GM12892 (cell line): Measurements from ENCODE around the gene APOC4. TPM values are rescaled to one million over a fixed set of nuclear protein-coding genes. Genes with fewer than 3 reads are reported as not detected.
A peak's percentile ranks its signal among the peaks of the same experiment; 100 is the strongest.

Experiments
- DNase-seq: peaks from one replicate; pipeline ENCODE4 v3.0.0; 2011; ENCODE audit not compliant: insufficient read length
- FAIRE-seq: peaks from 2 replicates; lab custom pipeline; 2011; peaks lifted over from hg19 to GRCh38; lab: Jason Lieb, UNC
- POLR2A ChIP-seq: IDR thresholded peaks from 2 replicates; pipeline ENCODE4 v1.6.1; 2011; ENCODE audit warnings: low read depth, low read length, control low read depth
- POLR2AphosphoS5 ChIP-seq: IDR thresholded peaks from 2 replicates; pipeline ENCODE4 v1.6.1; 2011; ENCODE audit warnings: low read depth, low read length, control low read depth
- TAF1 ChIP-seq: IDR thresholded peaks from 2 replicates; pipeline ENCODE4 v1.6.1; 2011; ENCODE audit warnings: low read depth, mild to moderate bottlenecking, control low read depth, low read length, borderline replicate concordance
- polyA plus RNA-seq: library from polyadenylated mRNA; unstranded; fragments of >200 nt; gene quantifications from one replicate; pipeline ENCODE4 v1.2.1, GENCODE V29; 2012; ENCODE audit warnings: missing spikeins, inconsistent platforms; ENCODE audit not compliant: missing spikeins

Gene APOC4
- polyA plus RNA-seq: not detected

DNA sequence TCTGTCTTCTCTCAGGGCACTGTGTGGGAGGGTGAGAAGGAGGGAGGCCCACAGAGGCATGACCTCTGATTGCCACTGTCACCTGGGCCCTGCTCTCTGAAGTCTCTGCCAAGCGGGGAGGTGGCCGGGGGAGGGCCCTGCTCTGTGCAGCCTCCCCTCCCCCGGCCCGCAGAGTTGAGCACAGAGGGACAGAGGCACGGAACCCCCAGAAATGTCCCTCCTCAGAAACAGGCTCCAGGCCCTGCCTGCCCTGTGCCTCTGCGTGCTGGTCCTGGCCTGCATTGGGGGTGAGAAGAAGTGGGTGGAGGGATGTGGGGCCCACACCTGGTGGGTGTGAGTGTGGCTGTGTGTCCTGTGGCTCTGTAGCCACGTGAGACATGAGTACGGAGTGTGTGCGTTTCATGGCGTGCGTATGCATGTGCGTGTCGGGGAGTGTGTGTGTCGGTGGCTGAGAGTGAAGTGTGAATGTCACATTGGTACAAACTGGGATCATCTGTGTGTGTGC is at the start of gene APOC4:
APOC4 (plus strand) TSS at position 171 of the 505 bp plus-strand sequence; CDS start at position 212, 41 bp downstream.
- DNase-seq (no peak), FAIRE-seq (no peak)
- no peak for TF ChIP-seq TAF1
- TF ChIP-seq POLR2A: no peak

DNA sequence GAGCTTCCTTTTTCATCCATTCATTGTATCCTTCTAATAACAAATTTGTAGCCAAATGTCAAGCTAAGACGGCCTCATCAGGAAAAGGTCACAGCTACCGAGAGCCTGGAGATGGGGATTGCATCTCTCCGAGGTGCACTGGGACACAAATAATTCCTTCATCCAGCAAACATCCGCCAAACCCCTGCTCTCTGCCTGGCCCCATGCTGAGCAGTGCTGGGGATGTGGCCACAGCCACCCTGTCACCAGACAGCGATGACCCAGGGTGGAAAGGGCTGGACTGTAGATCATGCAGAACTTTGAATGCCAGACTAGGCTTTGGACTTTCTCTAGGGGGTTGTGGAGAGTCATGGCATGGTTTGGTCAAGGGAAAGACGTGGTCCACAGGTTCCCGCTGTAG is 49.1 kb upstream of the APOC4 start:
- FAIRE-seq: no peak
- no peak for DNase-seq
- TF ChIP-seq POLR2A (no peak), TAF1 (no peak), POLR2AphosphoS5 (no peak)

DNA sequence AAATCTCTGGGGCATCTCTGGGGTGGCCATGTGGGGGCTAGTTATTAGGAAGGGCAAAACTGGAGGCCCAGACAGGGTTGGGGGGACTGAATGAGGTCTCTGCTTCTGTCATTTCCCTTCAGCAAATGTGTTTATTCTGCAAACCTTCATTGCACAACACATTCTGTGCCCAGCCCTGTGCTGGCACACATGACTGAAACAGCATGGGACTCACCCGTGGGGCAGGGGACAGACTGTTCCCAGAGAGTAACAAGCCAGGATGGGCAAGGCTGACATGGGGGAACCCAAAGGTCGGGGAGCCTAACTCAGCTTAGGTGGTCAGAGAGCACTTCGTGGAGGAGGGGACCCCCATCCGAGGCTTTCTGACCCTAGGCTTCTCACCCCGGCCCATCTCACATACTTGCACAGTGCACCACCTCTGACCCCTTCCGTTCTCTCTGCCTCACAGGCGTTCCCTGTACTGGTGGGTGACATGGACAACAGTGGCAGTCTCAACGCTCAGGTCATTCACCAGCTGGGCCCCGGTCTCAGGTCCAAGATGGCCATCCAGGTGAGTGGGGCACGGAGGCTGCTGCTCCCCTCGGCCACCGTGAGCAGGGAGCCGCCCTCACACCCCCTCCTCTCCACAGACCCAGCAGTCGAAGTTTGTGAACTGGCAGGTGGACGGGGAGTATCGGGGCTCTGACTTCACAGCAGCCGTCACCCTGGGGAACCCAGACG is 48.5 kb upstream of the APOC4 start:
- DNase-seq (no peak), FAIRE-seq (no peak)
- TF ChIP-seq TAF1: no peak
- TF ChIP-seq POLR2AphosphoS5: 0 out of 2 replicates have a peak, but pooled peaks have one; percentile 16
- no peak for TF ChIP-seq POLR2A

- DNase-seq (no peak), FAIRE-seq (no peak)
- TF ChIP-seq POLR2A (no peak), TAF1 (no peak), POLR2AphosphoS5 (no peak)
Measured at GRCh38 chr19:44894052-44894400, 48.0 kb upstream of the APOC4 start.

- FAIRE-seq (no peak), DNase-seq (no peak)
- TF ChIP-seq TAF1 (no peak), POLR2AphosphoS5 (no peak), POLR2A (no peak)
Measured at GRCh38 chr19:44894946-44895345, 47.1 kb upstream of the APOC4 start.

- TF ChIP-seq POLR2AphosphoS5 (no peak), TAF1 (no peak), POLR2A (no peak; the same call in 1 of the 2 replicates)
- DNase-seq: no peak
- FAIRE-seq: no peak
Measured at GRCh38 chr19:44897835-44898234, 44.2 kb upstream of the APOC4 start.

DNA sequence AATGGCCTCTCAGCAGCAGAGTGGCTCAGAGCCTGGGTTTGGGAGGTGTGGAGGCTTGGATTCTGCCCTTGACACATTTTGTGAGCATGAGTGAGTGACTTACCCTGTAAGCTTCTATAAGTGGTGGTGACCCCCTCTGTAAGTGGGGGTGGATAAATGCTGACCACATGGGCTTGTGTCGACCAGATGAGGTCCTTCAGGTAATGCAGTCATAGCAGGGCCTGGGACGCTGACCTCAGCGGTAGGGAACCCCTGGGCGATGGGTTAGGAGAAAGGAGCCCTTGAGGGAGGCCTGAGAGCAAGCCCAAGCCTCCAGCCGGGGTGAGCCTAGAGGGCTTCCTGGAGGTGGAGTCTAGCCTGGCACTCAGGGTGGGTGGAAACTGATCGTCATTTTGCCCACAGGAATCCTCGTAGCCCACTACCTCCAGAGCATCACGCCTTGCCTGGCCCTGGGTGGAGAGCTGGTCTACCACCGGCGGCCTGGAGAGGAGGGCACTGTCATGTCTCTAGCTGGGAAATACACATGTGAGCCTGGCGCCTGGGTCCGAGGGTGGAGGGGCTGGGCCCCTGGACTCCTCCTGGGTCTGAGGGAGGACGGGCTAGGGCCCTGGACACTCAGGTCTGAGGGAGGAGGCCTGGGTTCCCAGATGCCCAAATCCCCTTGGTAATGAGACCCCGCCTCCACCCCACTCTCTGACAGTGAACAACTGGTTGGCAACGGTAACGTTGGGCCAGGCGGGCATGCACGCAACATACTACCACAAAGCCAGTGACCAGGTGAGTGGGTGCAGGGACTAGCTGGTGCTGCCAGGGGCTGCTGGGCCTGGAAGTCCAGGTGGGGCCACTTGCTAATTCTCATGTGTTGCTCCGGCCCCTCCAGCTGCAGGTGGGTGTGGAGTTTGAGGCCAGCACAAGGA is 41.5 kb upstream of the APOC4 start:
- FAIRE-seq: no peak

DNA sequence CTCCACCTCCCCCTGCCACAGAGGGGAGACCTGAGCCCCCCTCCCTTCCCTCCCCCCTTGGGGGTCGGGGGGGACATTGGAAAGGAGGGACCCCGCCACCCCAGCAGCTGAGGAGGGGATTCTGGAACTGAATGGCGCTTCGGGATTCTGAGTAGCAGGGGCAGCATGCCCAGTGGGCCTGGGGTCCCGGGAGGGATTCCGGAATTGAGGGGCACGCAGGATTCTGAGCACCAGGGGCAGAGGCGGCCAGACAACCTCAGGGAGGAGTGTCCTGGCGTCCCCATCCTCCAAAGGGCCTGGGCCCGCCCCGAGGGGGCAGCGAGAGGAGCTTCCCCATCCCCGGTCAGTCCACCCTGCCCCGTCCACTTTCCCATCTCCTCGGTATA is 38.8 kb upstream of the APOC4 start:
- DNase-seq: no peak
- TF ChIP-seq POLR2AphosphoS5 (no peak), POLR2A (no peak)
- FAIRE-seq: no peak

More for the DNA sequence above, 41.5 kb upstream of the APOC4 start:
- DNase-seq: no peak
- TF ChIP-seq POLR2AphosphoS5 (peak; percentile 3; the same call in 1 of the 2 replicates), POLR2A (no peak), TAF1 (no peak)

GRCh38 chr19:44903602-44904425 is 38.2 kb upstream of the APOC4 start:
- TF ChIP-seq TAF1 (no peak), POLR2AphosphoS5 (peak; percentile 68), POLR2A (peak; percentile 68)
- peak; percentile 80 for DNase-seq
- FAIRE-seq: peak; percentile 54

DNA sequence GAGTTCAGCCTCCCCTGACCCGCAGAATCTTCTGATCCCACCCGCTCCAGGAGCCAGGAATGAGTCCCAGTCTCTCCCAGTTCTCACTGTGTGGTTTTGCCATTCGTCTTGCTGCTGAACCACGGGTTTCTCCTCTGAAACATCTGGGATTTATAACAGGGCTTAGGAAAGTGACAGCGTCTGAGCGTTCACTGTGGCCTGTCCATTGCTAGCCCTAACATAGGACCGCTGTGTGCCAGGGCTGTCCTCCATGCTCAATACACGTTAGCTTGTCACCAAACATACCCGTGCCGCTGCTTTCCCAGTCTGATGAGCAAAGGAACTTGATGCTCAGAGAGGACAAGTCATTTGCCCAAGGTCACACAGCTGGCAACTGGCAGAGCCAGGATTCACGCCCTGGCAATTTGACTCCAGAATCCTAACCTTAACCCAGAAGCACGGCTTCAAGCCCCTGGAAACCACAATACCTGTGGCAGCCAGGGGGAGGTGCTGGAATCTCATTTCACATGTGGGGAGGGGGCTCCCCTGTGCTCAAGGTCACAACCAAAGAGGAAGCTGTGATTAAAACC is 37.5 kb upstream of the APOC4 start:
- DNase-seq (no peak), FAIRE-seq (no peak)
- no peak for TF ChIP-seq TAF1
- peak; percentile 80; the same call in 1 of the 2 replicates for TF ChIP-seq POLR2AphosphoS5
- peak; percentile 28; the same call in 1 of the 2 replicates for TF ChIP-seq POLR2A
